ENCODE data around the gene FAM120B. TPM values are rescaled to one million over a fixed set of nuclear protein-coding genes. Genes with fewer than 3 reads are reported as not detected.

The FAM120B gene
- polyA plus RNA-seq, 1 donor from 2014 or later = 17.9 TPM

DNA sequence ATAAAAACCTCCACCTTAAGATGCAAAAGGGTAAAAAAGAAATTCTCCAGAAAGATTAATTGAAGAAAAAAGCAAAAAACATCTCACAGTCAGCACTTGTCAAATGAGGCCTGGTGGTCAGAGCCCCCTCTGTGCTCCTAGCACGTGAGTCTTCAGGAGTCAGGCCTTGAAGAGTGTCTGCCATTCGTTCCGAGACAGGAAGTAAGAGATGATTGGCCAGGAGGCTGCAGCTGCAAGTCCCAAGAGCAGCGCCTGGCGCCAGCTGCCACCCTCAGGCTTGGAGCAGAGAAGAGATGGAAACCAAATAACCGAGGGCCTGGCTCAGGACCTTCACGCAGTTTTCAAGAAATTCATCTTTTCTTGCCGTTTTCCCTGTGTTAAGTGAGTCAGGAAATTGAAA is 65.0 kb downstream of the FAM120B start:
- TF ChIP-seq, protein P1, sequence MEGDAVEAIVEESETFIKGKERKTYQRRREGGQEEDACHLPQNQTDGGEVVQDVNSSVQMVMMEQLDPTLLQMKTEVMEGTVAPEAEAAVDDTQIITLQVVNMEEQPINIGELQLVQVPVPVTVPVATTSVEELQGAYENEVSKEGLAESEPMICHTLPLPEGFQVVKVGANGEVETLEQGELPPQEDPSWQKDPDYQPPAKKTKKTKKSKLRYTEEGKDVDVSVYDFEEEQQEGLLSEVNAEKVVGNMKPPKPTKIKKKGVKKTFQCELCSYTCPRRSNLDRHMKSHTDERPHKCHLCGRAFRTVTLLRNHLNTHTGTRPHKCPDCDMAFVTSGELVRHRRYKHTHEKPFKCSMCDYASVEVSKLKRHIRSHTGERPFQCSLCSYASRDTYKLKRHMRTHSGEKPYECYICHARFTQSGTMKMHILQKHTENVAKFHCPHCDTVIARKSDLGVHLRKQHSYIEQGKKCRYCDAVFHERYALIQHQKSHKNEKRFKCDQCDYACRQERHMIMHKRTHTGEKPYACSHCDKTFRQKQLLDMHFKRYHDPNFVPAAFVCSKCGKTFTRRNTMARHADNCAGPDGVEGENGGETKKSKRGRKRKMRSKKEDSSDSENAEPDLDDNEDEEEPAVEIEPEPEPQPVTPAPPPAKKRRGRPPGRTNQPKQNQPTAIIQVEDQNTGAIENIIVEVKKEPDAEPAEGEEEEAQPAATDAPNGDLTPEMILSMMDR (IDR thresholded peaks at IDR 0.05; ENCODE audit: poor library complexity, severe bottlenecking) = no peak
- TF ChIP-seq SMC3 (conservative IDR thresholded peaks at IDR 0.05; ENCODE audit: poor library complexity) (no peak), EZH2 (IDR thresholded peaks at IDR 0.05; ENCODE audit: borderline replicate concordance, insufficient read depth, low read length, poor library complexity, severe bottlenecking) (no peak), RAD21 (conservative IDR thresholded peaks at IDR 0.05) (no peak), MXI1 (conservative IDR thresholded peaks at IDR 0.05; ENCODE audit: poor library complexity, severe bottlenecking) (no peak), TAF1 (IDR thresholded peaks at IDR 0.05; ENCODE audit: low read depth) (no peak)
- TF ChIP-seq, protein P2, sequence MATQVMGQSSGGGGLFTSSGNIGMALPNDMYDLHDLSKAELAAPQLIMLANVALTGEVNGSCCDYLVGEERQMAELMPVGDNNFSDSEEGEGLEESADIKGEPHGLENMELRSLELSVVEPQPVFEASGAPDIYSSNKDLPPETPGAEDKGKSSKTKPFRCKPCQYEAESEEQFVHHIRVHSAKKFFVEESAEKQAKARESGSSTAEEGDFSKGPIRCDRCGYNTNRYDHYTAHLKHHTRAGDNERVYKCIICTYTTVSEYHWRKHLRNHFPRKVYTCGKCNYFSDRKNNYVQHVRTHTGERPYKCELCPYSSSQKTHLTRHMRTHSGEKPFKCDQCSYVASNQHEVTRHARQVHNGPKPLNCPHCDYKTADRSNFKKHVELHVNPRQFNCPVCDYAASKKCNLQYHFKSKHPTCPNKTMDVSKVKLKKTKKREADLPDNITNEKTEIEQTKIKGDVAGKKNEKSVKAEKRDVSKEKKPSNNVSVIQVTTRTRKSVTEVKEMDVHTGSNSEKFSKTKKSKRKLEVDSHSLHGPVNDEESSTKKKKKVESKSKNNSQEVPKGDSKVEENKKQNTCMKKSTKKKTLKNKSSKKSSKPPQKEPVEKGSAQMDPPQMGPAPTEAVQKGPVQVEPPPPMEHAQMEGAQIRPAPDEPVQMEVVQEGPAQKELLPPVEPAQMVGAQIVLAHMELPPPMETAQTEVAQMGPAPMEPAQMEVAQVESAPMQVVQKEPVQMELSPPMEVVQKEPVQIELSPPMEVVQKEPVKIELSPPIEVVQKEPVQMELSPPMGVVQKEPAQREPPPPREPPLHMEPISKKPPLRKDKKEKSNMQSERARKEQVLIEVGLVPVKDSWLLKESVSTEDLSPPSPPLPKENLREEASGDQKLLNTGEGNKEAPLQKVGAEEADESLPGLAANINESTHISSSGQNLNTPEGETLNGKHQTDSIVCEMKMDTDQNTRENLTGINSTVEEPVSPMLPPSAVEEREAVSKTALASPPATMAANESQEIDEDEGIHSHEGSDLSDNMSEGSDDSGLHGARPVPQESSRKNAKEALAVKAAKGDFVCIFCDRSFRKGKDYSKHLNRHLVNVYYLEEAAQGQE (IDR thresholded peaks at IDR 0.05; ENCODE audit: borderline replicate concordance) = no peak
- Histone ChIP-seq H3K9ac (ENCODE audit: low read length) (no peak overlapping the region), H4K20me1 (ENCODE audit: insufficient read depth) (no peaks in the 10 kb centered on the region), H3K27ac (ENCODE audit: low read length) (no peak overlapping the region), H2AFZ (ENCODE audit: low read depth, low read length) (no peak overlapping the region), H3K36me3 (ENCODE audit: insufficient read depth, low read length) (no peaks in the 10 kb centered on the region), H3K9me2 (ENCODE audit: insufficient read depth, low read length) (no peaks in the 10 kb centered on the region), H3K9me3 (ENCODE audit: low read length) (no peaks in the 10 kb centered on the region), H3F3A (ENCODE audit: insufficient read depth, low read length, poor library complexity, severe bottlenecking) (no peaks in the 10 kb centered on the region), H3K79me2 (replicated peaks; ENCODE audit: insufficient read depth, low read length) (no peaks in the 10 kb centered on the region), H3K4me2 (ENCODE audit: low read length) (no peak overlapping the region), H3K27me3 (ENCODE audit: insufficient read depth, low read depth, low read length) (no peaks in the 10 kb centered on the region), H3K4me3 (ENCODE audit: low read length) (no peak overlapping the region)

- Histone ChIP-seq H3K4me3 (ENCODE audit: low read length) (no peak overlapping the region), H3K4me2 (ENCODE audit: low read length) (no peak overlapping the region), H3K36me3 (ENCODE audit: insufficient read depth, low read length) (no peaks in the 10 kb centered on the region), H2AFZ (ENCODE audit: low read depth, low read length) (no peak overlapping the region), H3K27ac (ENCODE audit: low read length) (no peak overlapping the region), H3K27me3 (ENCODE audit: insufficient read depth, low read depth, low read length) (no peaks in the 10 kb centered on the region), H4K20me1 (ENCODE audit: insufficient read depth) (no peaks in the 10 kb centered on the region), H3F3A (ENCODE audit: insufficient read depth, low read length, poor library complexity, severe bottlenecking) (no peaks in the 10 kb centered on the region), H3K79me2 (replicated peaks; ENCODE audit: insufficient read depth, low read length) (no peaks in the 10 kb centered on the region), H3K9me3 (ENCODE audit: low read length) (no peaks in the 10 kb centered on the region), H3K9ac (ENCODE audit: low read length) (no peak overlapping the region), H3K9me2 (ENCODE audit: insufficient read depth, low read length) (no peaks in the 10 kb centered on the region)
- TF ChIP-seq RAD21 (conservative IDR thresholded peaks at IDR 0.05) = no peak
- no peak for TF ChIP-seq TAF1 (IDR thresholded peaks at IDR 0.05; ENCODE audit: low read depth)
- peak; percentile 43 for TF ChIP-seq MXI1 (conservative IDR thresholded peaks at IDR 0.05; ENCODE audit: poor library complexity, severe bottlenecking)
- TF ChIP-seq, protein P1 (IDR thresholded peaks at IDR 0.05; ENCODE audit: poor library complexity, severe bottlenecking) = no peak
- TF ChIP-seq POLR2AphosphoS5 (IDR thresholded peaks at IDR 0.05) = peak; percentile 58
- peak; percentile 43 for TF ChIP-seq EP300 (conservative IDR thresholded peaks at IDR 0.05; ENCODE audit: poor library complexity, severe bottlenecking)
- TF ChIP-seq EZH2 (IDR thresholded peaks at IDR 0.05; ENCODE audit: borderline replicate concordance, insufficient read depth, low read length, poor library complexity, severe bottlenecking) = no peak
- TF ChIP-seq, protein P2 (IDR thresholded peaks at IDR 0.05; ENCODE audit: borderline replicate concordance) = no peak
- TF ChIP-seq SMC3 (conservative IDR thresholded peaks at IDR 0.05; ENCODE audit: poor library complexity) = no peak
These were observed 66.1 kb downstream of the FAM120B start for GRCh38 chr6:170372380-170373325.
